ENCODE results near the gene DHX9. TPM values are rescaled to one million over a fixed set of nuclear protein-coding genes. Genes with fewer than 3 reads are reported as not detected.

Gene DHX9
- total and polyA plus RNA-seq, 9 of the 15 experiments (the other 6 are each of a cell fraction or from before 2014, with no cell fraction given): 100 to 409 (median 294) TPM

GRCh38 chr1:182791281-182792179 lies 47.6 kb upstream of the DHX9 start (continued):
- TF ChIP-seq AFF1 (IDR thresholded peaks at IDR 0.05; ENCODE audit: low read depth in 1 of 2, partially characterized antibody in 2 of 2): peak in 1 of 2 experiments; percentile 76
- TF ChIP-seq ZBTB33 (CRISPR knock-in tag; IDR thresholded peaks at IDR 0.05): 0 out of 2 replicates have a peak, but pooled peaks have one; percentile 13
- TF ChIP-seq GABPB1 (CRISPR knock-in tag; IDR thresholded peaks at IDR 0.05): no peak
- peak; percentile 98 for TF ChIP-seq HDAC2 (IDR thresholded peaks at IDR 0.05)
- TF ChIP-seq KHSRP (IDR thresholded peaks at IDR 0.05): peak; percentile 72
- peak; percentile 59 to 93; a peak in 3 of 4 replicates for TF ChIP-seq HDAC1 (IDR thresholded peaks at IDR 0.05)
- TF ChIP-seq ZFP1 (CRISPR knock-in tag; IDR thresholded peaks at IDR 0.05): no peak
- no peak for TF ChIP-seq ZNF785 (CRISPR knock-in tag; IDR thresholded peaks at IDR 0.05)
- no peak for TF ChIP-seq USF1 (CRISPR knock-in tag; IDR thresholded peaks at IDR 0.05)
- TF ChIP-seq ZNF277 (CRISPR knock-in tag; IDR thresholded peaks at IDR 0.05; ENCODE audit: borderline replicate concordance): no peak
- TF ChIP-seq MYBL2 (IDR thresholded peaks at IDR 0.05; ENCODE audit: low read depth): peak; percentile 79
- TF ChIP-seq MYBL2 (CRISPR knock-in tag; IDR thresholded peaks at IDR 0.05; ENCODE audit: borderline replicate concordance): no peak
- peak; percentile 41; the same call in 1 of the 2 replicates for TF ChIP-seq ZNF175 (CRISPR knock-in tag; IDR thresholded peaks at IDR 0.05; ENCODE audit: low read depth)
- peak in 1 of 2 experiments; percentile 57; a peak in 1 of 4 replicates for TF ChIP-seq ZNF639 (CRISPR knock-in tag; conservative IDR thresholded peaks at IDR 0.05 in 1 of 2, IDR thresholded peaks at IDR 0.05 in 1 of 2)
- peak; percentile 94 for TF ChIP-seq BCOR (IDR thresholded peaks at IDR 0.05)

Measured in K562 (cell line).